Kidney glomerular epithelial cell (primary cell): ENCODE measurements around the gene CFAP74.
"Not testable (repeated sequence)": the region's sequence is repeated elsewhere in the genome, so short reads cannot be mapped to it uniquely, and the experiment has no call there.

Source experiments
- DNase-seq: peaks from one replicate; lab custom pipeline; 2025; lab: John Stamatoyannopoulos, UW

The CFAP74 gene

DNA sequence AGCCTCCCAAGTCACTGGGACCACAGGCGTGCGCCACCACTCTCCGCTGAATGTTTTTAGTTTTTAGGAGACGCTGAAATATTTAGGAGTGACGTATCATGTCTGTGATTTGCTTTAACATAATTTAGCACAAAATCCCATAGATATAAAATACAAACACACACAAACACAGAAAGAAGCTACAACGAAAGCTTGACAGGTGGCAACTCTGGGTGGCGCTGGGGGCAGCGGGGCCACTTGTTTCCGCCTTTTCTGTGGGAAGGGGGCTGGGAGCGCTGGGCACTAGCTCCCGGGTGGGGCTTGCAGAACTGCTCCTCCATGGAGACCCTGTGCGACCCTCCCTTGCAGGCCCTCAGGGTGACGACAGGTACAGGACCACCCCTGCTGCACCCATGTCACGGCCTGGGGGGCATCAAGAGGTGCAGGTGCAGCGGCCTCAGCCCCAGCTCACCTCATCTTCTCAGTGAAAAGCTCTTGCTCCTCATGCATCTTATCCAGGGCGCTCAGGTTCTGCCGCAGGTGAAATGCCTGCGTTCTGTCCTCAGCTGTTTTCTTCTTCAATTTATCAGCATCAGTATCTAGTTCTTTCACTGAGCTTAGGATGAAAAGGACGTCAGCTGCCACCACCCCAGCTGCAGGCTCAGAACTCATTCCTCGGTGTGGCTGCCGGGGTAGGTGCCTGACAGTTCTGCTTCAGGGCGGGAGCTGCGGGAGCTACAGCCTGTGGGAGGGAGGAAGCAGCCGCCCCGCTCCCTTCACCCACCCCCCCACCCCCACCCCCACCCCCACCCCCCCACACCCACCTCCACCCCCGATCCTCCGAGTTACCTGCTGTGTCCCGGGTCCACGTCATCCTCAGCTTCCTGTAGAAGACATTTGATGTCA is 15.3 kb downstream of the CFAP74 start:
- DNase-seq: no peak

DNA sequence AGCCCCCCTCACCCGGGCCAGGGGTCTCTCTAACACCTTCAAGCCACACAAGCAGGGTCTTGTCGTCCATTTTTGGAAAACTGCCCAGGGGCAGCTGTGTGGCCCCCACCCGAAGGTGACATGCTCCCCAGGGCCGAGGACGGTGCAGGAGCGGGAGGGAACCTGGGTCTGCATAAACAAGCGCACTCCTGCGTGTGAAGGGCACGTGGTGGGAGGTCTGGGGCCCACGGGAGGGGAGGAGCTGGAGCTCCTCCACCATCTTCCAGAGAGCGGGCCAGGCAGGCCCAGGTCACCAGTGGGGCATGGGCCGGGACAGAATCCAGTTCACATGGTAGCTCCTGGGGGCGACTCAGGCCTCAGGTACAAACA is 16.5 kb downstream of the CFAP74 start:
- DNase-seq: no peak

DNA sequence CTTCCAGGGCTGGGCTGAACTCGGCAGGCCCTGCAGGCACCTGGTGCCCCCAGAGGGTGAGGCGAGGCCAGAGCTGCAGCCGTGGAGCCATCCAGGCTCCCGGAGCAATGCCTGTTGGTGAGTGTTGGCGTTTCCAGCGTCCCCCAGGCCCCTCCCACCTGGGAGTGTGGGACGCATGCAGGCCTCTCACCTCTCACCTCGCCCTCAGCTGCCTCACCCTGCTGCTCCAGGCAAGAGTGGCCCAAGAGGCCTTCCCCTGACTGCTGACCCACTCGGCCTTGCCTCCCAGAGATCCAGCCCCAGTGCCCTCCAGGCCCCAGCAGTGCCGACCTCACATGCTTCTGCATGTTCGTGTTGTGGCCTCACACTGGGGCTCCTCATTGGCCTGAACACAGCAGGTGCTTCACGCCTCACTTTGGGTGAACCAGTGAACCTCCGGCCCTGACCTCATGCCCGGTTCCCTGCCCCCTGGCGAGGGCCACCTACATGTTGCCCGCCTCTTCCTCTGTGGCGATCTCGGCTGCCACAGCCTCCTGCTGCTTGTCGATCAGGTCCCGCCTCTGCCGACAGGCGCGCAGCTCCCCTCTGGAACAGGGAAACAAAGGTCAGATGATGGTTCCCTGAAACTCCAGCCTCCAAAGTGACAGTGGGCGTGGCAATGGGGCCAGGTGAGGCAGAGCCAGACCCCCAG is 17.0 kb downstream of the CFAP74 start:
- DNase-seq: no peak

DNA sequence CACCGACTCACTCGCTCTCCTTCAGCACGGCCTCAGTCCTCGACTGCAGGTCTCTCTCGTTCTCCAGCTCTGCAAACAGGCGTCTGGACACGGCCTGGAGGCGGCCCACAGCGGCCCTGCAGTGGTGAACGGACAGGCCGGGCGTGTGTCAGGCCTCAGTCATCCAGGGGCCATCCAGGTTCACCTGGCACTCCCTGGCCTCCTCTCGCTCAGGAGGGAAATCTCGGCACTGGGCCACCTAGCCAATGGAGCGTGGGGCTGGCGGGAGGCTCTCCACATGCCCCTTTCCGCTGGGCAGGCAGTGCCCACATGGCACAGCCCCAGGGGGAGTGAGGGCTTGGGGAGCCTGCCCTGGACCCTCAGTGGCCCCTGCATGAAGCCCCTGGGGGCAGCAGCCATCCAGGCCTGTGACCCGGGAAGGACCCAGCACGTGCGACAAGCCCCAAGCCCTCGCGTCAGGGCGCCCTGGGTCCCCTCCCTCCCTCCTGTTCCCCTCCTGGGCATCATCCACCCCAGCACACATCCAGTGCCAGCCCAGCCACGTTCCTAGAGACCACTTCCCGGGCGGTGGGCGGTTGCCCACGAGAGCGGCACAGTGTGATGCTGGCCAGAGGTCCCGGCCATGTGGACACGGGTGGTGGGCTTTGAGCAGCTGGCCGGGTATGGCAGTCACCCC is 18.1 kb downstream of the CFAP74 start:
- no peak for DNase-seq

DNA sequence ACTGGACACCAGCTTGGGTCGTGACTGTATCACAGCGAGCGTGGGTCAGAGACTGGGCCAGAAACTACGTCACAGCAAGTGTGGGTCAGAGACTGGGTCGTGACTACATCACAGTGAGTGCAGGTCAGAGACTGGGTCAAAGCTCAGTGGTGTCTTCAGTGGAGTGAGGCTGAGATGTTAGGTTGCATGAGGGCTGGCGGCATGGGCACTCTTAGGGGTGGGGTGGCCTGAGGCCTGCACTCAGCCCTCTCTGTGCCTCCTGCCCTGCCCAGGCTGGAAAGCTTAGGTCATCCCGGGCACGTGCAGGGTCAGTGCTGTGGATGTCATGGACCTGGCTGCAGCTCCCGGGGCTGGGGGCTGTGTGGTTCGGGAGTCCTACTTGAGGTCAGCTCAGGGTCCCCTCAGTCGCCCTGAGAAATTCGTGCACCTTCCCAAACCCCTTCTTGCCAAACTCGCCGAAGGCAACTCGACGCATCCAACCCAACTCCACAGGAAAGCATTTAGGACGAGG is 19.0 kb downstream of the CFAP74 start:
- no peak for DNase-seq

DNA sequence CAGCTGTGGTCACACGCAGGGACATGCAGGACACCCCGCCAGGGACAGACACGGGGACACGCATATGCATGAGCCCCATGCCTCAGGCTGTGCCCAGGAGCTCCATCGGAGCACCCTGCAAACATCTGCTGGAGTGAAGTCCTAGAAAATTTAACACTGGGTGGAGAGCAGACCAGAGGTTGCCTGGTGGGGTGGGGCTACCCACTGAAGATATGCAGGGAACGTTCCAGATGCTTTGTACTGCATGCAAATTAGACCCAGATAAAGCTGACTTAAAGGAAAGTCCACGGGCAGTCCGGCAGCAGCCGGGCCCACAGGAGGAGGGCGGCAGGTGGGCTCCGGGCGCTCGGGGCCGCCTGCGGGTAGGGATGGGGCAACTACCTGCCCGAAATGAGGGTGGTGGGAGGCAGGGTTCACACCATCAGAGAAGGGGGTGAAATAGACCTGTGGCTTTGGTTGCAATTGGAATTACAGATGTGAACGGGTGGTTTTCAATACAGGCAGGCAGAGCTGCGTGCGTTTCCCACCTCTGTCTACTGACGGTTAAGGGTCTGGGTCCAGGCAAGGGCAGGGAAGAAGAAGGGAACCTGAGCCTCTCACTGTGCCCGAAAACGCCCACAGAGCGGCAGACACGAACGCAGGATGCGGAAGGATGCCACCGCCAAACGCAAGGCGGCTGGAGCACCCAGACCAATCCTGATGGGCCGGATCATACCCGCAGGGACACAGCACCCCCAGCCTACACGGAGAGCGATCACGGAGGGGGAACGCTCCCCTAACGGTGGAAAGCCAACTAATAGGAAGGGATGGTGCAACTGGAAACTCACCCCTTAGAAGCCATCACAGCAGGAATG is 21.0 kb downstream of the CFAP74 start:
- DNase-seq: no peak

DNA sequence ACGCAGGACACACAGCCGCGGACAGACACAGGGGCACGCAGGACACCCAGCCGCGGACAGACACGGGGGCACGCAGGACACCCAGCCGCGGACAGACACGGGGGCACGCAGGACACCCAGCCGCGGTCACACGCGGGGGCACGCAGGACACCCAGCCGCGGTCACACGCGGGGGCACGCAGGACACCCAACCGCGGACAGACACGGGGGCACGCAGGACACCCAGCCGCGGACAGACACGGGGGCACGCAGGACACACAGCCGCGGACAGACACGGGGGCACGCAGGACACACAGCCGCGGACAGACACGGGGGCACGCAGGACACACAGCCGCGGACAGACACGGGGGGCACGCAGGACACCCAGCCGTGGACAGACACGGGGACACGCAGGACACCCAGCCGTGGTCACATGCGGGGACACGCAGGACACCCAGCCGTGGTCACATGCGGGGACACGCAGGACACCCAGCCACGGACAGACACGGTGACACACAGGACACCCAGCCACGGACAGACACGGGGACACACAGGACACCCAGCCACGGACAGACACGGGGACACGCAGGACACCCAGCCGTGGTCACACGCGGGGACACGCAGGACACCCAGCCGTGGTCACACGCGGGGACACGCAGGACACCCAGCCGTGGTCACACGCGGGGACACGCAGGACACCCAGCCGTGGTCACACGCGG is 21.8 kb downstream of the CFAP74 start:
- not testable (repeated sequence) for DNase-seq

DNA sequence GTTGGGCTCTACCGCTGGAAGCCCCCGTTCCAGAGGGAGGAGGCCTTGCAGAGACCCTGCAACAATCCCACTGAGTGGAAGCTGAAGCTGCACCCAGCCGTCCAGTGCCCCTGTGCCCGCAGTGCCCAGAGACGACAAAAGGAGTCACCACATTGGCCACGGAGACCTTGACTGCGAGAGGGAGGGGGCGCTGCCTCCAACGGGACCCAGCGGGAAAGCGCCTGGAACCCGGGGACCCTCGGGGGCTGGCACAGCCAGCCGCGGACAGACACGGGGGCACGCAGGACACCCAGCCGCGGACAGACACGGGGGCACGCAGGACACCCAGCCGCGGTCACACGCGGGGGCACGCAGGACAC is 22.5 kb downstream of the CFAP74 start:
- no peak for DNase-seq

DNA sequence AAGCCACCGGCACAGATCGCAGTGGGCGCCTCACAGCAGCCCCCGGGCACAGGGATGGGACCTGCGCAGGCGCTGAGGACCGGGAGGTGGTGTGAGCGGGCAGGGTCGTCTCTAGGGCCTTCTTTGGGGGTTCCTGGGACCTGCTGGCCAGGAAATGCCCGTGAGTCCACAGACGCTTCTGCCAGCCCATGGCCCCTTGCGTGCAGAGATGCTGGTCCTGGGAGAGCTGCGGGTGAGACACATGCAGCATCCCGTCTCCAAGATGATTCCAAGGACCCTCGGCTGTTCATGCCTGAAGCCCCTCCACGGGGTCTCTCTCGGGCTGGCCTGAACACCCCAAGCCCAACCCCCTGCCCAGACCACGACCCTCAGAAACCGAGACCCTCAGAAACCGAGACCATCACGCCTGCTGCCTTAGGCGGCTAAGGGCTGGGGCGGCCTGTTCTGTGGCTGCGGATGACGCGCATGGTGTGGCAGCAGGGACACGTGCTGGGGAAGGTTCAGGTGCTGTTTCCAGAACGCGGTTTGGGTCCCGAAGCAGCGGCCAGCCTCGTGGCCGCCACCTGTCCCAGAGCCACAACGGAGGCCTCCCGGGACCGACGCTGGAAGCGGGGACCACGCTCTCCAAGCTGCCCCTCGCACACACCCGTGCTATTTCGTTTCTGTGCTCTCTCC is 23.0 kb downstream of the CFAP74 start:
- DNase-seq: no peak

DNA sequence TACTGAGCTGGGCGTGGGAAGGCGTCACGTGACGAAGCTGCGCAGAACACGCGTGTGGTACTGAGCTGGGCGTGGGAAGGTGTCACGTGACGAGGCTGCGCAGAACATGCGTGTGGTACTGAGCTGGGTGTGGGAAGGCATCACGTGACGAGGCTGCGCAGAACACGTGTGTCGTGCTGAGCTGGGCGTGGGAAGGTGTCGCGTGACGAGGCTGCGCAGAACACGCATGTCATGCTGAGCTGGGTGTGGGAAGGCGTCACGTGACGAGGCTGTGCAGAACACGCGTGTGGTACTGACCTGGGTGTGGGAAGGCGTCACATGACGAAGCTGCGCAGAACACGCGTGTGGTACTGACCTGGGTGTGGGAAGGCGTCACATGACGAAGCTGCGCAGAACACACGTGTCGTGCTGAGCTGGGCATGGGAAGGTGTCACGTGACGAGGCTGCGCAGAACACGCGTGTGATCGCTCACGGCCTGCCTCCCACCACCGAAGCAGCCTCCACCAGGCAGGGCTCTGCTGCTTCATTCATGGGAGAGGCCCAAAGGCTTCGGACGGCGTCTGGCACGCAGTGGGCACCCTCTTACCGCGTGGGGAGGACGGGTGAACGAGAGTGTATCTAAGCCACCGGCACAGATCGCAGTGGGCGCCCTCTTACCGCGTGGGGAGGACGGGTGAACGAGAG is 24.0 kb downstream of the CFAP74 start:
- no peak for DNase-seq

DNA sequence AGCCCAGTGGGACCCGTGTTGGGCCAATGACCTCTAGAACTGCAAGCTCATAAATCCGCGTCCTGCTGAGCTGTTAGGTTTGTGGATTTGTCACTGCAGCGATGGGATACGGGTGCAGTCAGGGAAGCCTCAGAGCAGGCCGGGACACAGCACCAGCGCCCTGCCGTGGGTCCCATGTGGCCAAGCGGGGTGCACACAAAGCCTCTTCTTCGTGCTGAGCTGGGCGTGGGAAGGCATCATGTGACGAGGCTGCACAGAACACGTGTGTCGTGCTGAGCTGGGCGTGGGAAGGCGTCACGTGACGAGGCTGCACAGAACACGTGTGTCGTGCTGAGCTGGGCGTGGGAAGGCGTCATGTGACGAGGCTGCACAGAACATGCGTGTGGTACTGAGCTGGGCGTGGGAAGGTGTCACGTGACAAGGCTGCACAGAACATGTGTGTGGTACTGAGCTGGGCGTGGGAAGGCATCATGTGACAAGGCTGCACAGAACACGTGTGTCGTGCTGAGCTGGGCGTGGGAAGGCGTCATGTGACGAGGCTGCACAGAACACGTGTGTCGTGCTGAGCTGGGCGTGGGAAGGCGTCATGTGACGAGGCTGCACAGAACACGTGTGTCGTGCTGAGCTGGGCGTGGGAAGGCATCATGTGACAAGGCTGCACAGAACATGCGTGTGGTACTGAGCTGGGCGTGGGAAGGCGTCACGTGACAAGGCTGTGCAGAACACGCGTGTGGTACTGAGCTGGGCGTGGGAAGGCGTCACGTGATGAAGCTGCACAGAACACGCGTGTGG is 24.7 kb downstream of the CFAP74 start:
- not testable (repeated sequence) for DNase-seq

DNA sequence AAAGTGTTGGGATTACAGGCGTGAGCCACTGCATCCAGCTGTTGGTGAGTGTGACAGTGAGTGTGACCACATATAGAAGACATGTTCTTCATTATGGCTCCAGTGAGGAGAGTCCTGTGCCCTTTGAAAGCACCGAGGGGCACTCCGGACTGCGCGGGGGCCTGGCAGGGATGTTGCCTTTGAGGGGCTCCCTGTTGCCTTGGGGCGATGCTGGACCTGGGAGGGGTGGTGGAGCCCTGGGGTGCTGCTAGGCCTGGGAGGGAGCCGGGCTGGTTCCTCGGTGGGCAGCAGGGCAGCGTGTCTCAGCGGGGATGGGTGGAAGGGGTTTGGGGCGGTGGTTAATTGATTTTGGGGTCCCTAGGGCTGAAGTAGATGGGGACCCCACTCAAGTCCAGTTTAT is 25.5 kb downstream of the CFAP74 start:
- no peak for DNase-seq

DNA sequence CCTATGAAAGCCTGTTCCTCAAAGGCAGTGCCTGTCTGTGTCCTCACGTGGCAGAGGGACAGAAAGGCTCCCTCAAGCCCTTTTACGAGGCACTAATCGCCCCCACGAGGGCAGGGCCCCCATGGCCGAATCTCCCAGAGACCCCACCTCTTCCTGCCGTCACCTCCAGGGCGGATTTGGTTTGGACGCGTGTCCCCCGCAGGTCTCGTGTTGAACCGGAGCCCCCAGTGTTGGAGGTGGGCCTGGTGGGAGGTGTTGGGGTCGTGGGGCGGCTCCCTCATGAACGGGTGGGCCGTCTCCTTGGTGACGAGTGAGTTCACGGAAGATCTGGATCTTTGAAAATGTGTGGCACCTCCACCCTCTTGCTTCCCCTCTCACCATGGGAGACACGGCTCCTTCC is 27.6 kb downstream of the CFAP74 start:
- DNase-seq: no peak

DNA sequence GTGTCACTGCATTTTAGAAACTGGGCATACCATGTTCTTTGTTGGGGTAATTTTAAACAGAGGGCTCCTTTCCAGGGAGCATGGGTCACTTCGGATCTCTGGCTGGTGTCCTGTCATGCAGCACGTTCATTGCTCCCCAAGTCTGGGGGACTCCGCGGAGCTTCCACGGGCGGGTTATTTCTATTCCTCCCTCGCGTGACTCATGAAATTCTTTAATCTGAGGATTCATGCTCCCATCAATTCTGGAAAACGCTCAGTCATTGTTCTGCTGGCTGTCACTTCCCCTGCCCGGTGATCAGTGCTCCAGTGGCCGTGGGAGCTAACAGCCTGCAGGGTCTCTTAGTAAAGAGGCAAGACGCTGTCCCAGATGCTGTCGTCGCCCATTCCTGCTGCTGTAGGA is 28.1 kb downstream of the CFAP74 start:
- no peak for DNase-seq

DNA sequence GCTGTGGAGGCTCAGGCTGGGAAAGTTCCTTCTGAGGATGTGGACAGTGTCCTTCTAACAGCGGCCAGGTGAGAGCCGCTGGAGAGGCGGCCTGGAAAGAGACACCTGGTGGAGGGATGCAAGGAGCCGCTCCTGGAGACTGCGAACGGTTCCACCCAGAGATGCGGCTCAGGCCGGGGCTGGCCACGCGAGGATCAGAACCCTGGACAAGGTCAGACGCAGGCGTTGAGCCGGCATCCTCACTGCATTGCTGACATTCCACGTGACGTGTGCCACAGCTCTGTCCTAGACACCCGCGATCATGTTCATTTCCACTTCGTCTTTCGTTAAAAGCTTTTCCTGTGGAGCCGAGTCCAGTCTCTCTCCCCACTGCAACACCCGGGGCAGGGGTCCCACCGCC is 28.8 kb downstream of the CFAP74 start:
- DNase-seq: no peak

DNA sequence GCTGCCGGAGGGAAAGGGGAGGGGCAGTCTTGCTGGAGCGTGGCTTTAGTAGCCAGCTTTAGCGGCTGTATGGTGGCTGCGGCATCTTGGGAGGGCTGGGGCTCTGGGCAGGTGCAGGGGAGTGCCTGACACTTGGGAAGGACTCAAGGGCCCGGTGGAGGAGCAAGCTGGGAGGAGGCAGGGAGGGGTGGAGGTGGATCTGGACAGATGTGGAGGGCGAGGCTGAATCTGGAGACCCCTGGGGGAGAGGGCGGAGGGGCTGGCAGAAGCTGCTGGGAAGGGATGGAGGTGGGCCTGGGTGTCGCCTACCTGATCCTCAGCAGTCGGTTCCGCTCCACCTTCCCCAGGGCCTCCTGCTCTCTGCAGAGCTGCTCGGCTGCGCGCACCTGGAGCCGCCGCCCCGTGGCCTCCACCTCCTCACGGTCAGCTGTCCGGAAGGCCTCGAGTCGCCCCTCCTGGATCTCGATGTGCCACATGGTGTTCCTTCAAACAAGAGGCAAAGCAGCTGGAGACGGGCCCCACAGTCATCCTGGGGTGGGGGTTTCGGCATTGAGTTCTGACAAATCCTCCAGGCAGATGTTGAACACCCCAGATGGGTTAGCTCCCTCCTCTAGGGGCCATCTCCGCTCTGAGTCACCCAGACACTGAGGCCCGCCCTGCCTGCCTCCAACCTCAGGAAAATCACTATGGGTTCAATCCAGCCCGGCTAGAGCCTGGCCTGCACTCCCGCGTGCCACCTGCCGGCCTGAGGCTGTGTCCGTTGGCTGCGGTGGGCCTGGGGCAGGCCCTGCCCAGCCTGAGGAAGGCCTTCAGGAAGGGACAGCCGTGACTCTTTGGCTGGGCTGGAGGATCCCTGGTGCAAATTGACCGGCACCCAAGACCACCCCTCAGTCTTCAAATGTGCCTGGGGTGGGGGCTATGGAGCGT is 29.6 kb downstream of the CFAP74 start:
- no peak for DNase-seq

DNA sequence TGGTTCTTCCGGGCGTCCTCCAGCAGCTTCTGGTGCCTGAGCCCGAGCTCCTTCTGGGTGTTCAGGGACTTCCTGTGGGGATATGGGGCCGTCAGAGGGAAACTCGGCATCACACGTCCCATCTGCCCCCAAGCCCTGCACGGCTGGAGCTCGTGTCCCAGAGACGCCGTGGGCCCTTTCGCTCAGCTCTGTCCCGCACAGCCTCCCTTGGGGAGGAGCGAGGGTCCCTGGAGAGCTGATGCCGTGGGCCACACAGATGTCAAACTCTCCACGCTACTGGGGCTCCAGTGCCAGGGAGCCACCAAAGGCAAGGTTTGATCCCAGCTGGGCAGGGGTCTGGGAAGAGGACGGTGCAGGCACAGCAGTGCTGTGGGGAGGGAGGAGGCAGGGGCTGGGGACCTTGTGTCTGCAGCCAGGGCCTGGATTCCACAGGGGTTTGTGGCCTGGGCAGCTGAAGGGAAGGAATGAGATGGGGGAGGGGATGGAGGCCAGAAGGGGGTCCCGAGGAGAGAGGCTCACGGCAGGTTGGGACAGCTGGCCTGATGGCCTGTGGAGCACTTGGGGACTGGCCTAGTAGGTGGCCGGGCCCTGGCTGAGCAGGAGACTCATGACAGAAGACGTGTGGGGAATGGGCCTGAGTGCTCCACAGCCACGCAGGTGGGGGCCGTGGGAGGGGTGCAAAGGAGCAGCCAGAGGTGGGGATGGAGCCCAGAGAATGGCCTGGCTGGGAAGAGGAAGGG is 30.4 kb downstream of the CFAP74 start:
- no peak for DNase-seq
